Gastrocnemius medialis (tissue), 4 donors: ENCODE results near the gene IMPA2.

ENCODE experiments used
- CTCF ChIP-seq, 5 experiments: fragments of 450-650 bp in 3 of 5; fragments of 200-600 bp in 2 of 5; sonication (generic) in 2 of 5; IDR thresholded peaks in 4 of 5; conservative IDR thresholded peaks in 1 of 5; 1 replicate in 4 of 5; 2 replicates in 1 of 5; pipeline ENCODE4 v1.5.1; 2016 to 2019; ENCODE audit warnings: antibody characterized with exemption in 5 of 5, mild to moderate bottlenecking in 3 of 5, moderate library complexity in 3 of 5
- POLR2A ChIP-seq, 2 donors: fragments of 450-650 bp; IDR thresholded peaks; one replicate each; pipeline ENCODE4 v1.6.1; 2017; ENCODE audit warnings: antibody characterized with exemption in 2 of 2, mild to moderate bottlenecking in 2 of 2, moderate library complexity in 2 of 2

DNA sequence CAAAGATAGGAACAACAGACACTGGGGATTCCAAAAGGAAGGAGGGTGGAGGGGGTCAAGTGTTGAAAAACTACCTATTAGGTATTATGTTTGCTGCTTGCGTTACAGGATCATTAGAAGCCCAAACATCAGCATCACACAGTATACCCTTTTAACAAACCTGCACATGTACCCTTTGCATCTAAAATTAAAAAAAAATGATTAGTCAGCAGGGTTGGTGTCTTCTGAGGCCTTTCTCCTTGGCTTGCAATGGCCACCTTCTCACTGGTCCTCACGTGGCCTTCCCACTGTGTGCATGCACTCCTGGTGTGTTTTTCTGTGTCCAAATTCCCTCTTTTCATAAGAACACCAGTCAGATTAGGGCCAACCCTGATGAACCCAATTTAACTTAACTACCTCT is 5.6 kb upstream of the IMPA2 start:
- TF ChIP-seq CTCF (IDR thresholded peaks at IDR 0.05 in 4 of 5, conservative IDR thresholded peaks at IDR 0.05 in 1 of 5), result no peak
- TF ChIP-seq POLR2A (IDR thresholded peaks at IDR 0.05), result no peak
